Sigmoid colon (tissue), 7 donors: ENCODE results near the gene LTB. TPM values are rescaled to one million over a fixed set of nuclear protein-coding genes. Genes with fewer than 3 reads are reported as not detected.
"Not testable (repeated sequence)": the region's sequence is repeated elsewhere in the genome, so short reads cannot be mapped to it uniquely, and the experiment has no call there.

ENCODE experiments used
- DNase-seq: peaks from one replicate; pipeline ENCODE4 v3.0.0-alpha.2; 2019
- H3K27ac ChIP-seq, 4 donors: fragments of 200-600 bp; sonication (generic); one replicate each; pipeline ENCODE4 v1.5.1; 2016 to 2019; ENCODE audit warnings: mild to moderate bottlenecking in 1 of 4
- H3K27me3 ChIP-seq, 3 donors: fragments of 200-600 bp; sonication (generic); one replicate each; pipeline ENCODE4 v1.5.1; 2019; ENCODE audit warnings: mild to moderate bottlenecking in 1 of 3
- H3K36me3 ChIP-seq, 4 donors: fragments of 200-600 bp; sonication (generic); one replicate each; pipeline ENCODE4 v1.5.1; 2016 to 2019
- H3K4me1 ChIP-seq, 4 donors: fragments of 200-600 bp; sonication (generic); one replicate each; pipeline ENCODE4 v1.5.1; 2017 to 2019
- H3K4me3 ChIP-seq, 4 donors: fragments of 200-600 bp; sonication (generic); one replicate each; pipeline ENCODE4 v1.5.1; 2017 to 2019; ENCODE audit warnings: mild to moderate bottlenecking in 2 of 4, moderate library complexity in 1 of 4
- H3K9me3 ChIP-seq, 4 donors: fragments of 200-600 bp in 3 of 4; sonication (generic) in 3 of 4; one replicate each; pipeline versions ENCODE4 v1.5.1 to v1.6.1; 2013 to 2019
- CTCF ChIP-seq, 4 experiments: fragments of 450-650 bp in 3 of 4; fragments of 200-600 bp in 1 of 4; IDR thresholded peaks; one replicate each; pipeline ENCODE4 v1.5.1; 2016 to 2019; ENCODE audit warnings: antibody characterized with exemption in 4 of 4, mild to moderate bottlenecking in 3 of 4, moderate library complexity in 2 of 4
- EP300 ChIP-seq, 4 donors: sonication (generic); formaldehyde crosslinking; IDR thresholded peaks; one replicate each; pipeline ENCODE4 v1.6.1; 2017; ENCODE audit warnings: antibody characterized with exemption in 4 of 4
- POLR2A ChIP-seq, 2 donors: fragments of 450-650 bp; IDR thresholded peaks; one replicate each; pipeline ENCODE4 v1.6.1; 2016; ENCODE audit warnings: antibody characterized with exemption in 2 of 2, mild to moderate bottlenecking in 2 of 2, moderate library complexity in 2 of 2
- POLR2AphosphoS5 ChIP-seq, 4 donors: sonication (generic); formaldehyde crosslinking; IDR thresholded peaks; one replicate each; pipeline ENCODE4 v1.6.1; 2017; ENCODE audit warnings: antibody characterized with exemption in 4 of 4
- WGBS, 2 donors: extraction: QIAGEN DNeasy Blood & Tissue Kit; methylation state at CpG; one replicate each; pipeline ENCODE4 v1.1.7; 2013; 5-methylcytosine and 5-hydroxymethylcytosine counted together
- intact Hi-C: fragments of 100-400 bp; cut with DNase I; formaldehyde crosslinking; loops from one replicate; pipeline ENCODE4 v1.15.1; 2023
- polyA plus RNA-seq, 3 donors: library from polyadenylated mRNA; stranded (reverse); fragments of 200-250 nt; gene quantifications; one replicate each; pipeline ENCODE4 v1.2.3, GENCODE V29; 2013
- total RNA-seq, 4 donors: library from RNA; depleted of rRNA; stranded (reverse); fragments of >200 nt; gene quantifications; one replicate each; pipeline ENCODE4 v1.1.0, GENCODE V29; 2016
- donor health status: healthy with polysubstance abuse.
- donor health status: Bipolar disorder and iron deficiency.
- donor health status: healthy.

Gene LTB
- total and polyA plus RNA-seq, 7 donors: 0.66 to 90.8 (median 1.9) TPM; not detected in 2

- TF ChIP-seq POLR2AphosphoS5 (IDR thresholded peaks at IDR 0.05) (no peak), POLR2A (IDR thresholded peaks at IDR 0.05) (no peak), EP300 (IDR thresholded peaks at IDR 0.05) (no peak), CTCF (IDR thresholded peaks at IDR 0.05) (no peak)
- Histone ChIP-seq H3K4me3 (no peak overlapping the region), H3K27me3 (no peaks in the 10 kb centered on the region), H3K4me1 (peaks cover 0 to 20% (median 5%) of the 10 kb centered on the region in 4 donors), H3K36me3 (peaks cover 11 to 52% (median 20%) of the 10 kb centered on the region in 4 donors), H3K27ac (peak overlapping the region in 3 of 4 donors; percentile 40 to 55 (median 54)), H3K9me3 (no peaks in the 10 kb centered on the region)
- 56 to 83% methylated on average over 14 of the region's 14 CpGs for WGBS, 2 donors
- intact Hi-C loops: loop anchor here (1.0 kb wide), 1 partner anchor 10 kb away; no protein-coding TSS in a partner anchor
- peak; percentile 69 for DNase-seq
Measured at GRCh38 chr6:31558631-31559500, 23.4 kb downstream of the LTB start.

- H3K27me3 ChIP-seq: no peaks in the 10 kb centered on the region
- H3K4me1 ChIP-seq: peaks cover 0 to 20% (median 5%) of the 10 kb centered on the region in 4 donors
- H3K9me3 ChIP-seq: no peaks in the 10 kb centered on the region
- intact Hi-C loops: loop anchor here (1.0 kb wide), 1 partner anchor 11 kb away; no protein-coding TSS in a partner anchor
- DNase-seq: no peak
- H3K36me3 ChIP-seq: peaks cover 11 to 58% (median 23%) of the 10 kb centered on the region in 4 donors
- peak overlapping the region in 3 of 4 donors; percentile 9 to 36 (median 27) for H3K27ac ChIP-seq
- TF ChIP-seq CTCF (IDR thresholded peaks at IDR 0.05) (no peak), EP300 (IDR thresholded peaks at IDR 0.05) (no peak)
- WGBS, 2 donors: 81 to 88% methylated on average over 8 of the region's 8 CpGs
- H3K4me3 ChIP-seq: no peak overlapping the region
Measured at GRCh38 chr6:31558318-31558625, 24.0 kb downstream of the LTB start.

- Histone ChIP-seq H3K36me3 (peaks cover 11 to 58% (median 23%) of the 10 kb centered on the region in 4 donors), H3K4me3 (no peak overlapping the region), H3K27me3 (no peaks in the 10 kb centered on the region), H3K27ac (peak overlapping the region in 3 of 4 donors; percentile 9 to 36 (median 27)), H3K9me3 (no peaks in the 10 kb centered on the region), H3K4me1 (peaks cover 0 to 20% (median 5%) of the 10 kb centered on the region in 4 donors)
- intact Hi-C loops: loop anchor here (1.0 kb wide), 1 partner anchor 12 kb away; no protein-coding TSS in a partner anchor
- no peak for TF ChIP-seq POLR2A (IDR thresholded peaks at IDR 0.05)
- no peak for DNase-seq
- WGBS, 2 donors: 72 to 85% methylated on average over 24 of the region's 24 CpGs
Measured at GRCh38 chr6:31557443-31558317, 24.5 kb downstream of the LTB start.

- intact Hi-C loops: no loop called here
- WGBS, 2 donors: 61 to 90% methylated on average over 3 of the region's 3 CpGs
- Histone ChIP-seq H3K27ac (no peak overlapping the region), H3K4me3 (no peak overlapping the region), H3K9me3 (no peaks in the 10 kb centered on the region), H3K36me3 (peaks cover 11 to 69% (median 23%) of the 10 kb centered on the region in 4 donors), H3K27me3 (no peaks in the 10 kb centered on the region), H3K4me1 (peaks cover 0 to 20% (median 5%) of the 10 kb centered on the region in 4 donors)
- no peak for DNase-seq
- TF ChIP-seq CTCF (IDR thresholded peaks at IDR 0.05) (no peak), POLR2A (IDR thresholded peaks at IDR 0.05) (no peak), POLR2AphosphoS5 (IDR thresholded peaks at IDR 0.05) (no peak), EP300 (IDR thresholded peaks at IDR 0.05) (no peak)
Measured at GRCh38 chr6:31556307-31556706, 25.9 kb downstream of the LTB start.

- H3K9me3 ChIP-seq, intact Hi-C loops, DNase-seq, H3K27ac ChIP-seq, H3K27me3 ChIP-seq, H3K4me3 ChIP-seq: not testable (repeated sequence)
- peaks cover 0 to 17% (median 13%) of the 10 kb centered on the region in 4 donors for H3K4me1 ChIP-seq
- H3K36me3 ChIP-seq: peaks cover 0 to 63% (median 6%) of the 10 kb centered on the region in 4 donors
- 33 to 57% methylated on average over 5 of the region's 5 CpGs for WGBS, 2 donors
Measured at GRCh38 chr6:31551371-31551770, 30.9 kb downstream of the LTB start.
